Ectodermal cell (in vitro differentiated cells): ENCODE data around the gene CCR5AS.

Experiments used
- H3K27ac ChIP-seq: 2 replicates; pipeline ENCODE4 v1.7.0; 2013; ENCODE audit warnings: mild to moderate bottlenecking, low read depth, low read length; ENCODE audit not compliant: insufficient read depth, poor library complexity, severe bottlenecking
- H3K27me3 ChIP-seq: 2 replicates; pipeline ENCODE4 v1.7.0; 2013; ENCODE audit warnings: mild to moderate bottlenecking, low read length; ENCODE audit not compliant: insufficient read depth, control insufficient read depth, poor library complexity, severe bottlenecking
- H3K36me3 ChIP-seq: one replicate; pipeline ENCODE4 v1.7.0; 2013; ENCODE audit warnings: low read length; ENCODE audit not compliant: control insufficient read depth, insufficient read depth
- H3K4me1 ChIP-seq: one replicate; pipeline ENCODE4 v1.7.0; 2013; ENCODE audit warnings: low read length; ENCODE audit not compliant: control insufficient read depth, insufficient read depth
- H3K4me3 ChIP-seq: 2 replicates; pipeline ENCODE4 v1.7.0; 2013; ENCODE audit warnings: low read depth, low read length, control low read depth; ENCODE audit not compliant: insufficient read depth
- H3K9me3 ChIP-seq: 2 replicates; pipeline ENCODE4 v1.7.0; 2013; ENCODE audit warnings: mild to moderate bottlenecking, low read length, moderate library complexity; ENCODE audit not compliant: control insufficient read depth
- WGBS, 2 experiments: methylation state at CpG; one replicate each; pipeline ENCODE4 v1.1.7; 2013; ENCODE audit warnings: missing lambda C conversion rate in 2 of 2; 5-methylcytosine and 5-hydroxymethylcytosine counted together

The CCR5AS gene

GRCh38 chr3:46380471-46381221 is 26.2 kb downstream of the CCR5AS start:
- Histone ChIP-seq H3K9me3 (no peaks in the 10 kb centered on the region), H3K36me3 (no peaks in the 10 kb centered on the region), H3K27ac (no peak overlapping the region), H3K4me3 (no peak overlapping the region), H3K4me1 (no peaks in the 10 kb centered on the region), H3K27me3 (no peaks in the 10 kb centered on the region)
- WGBS, 2 experiments: 78 to 79% methylated on average over 8 of the region's 8 CpGs

GRCh38 chr3:46378426-46378942 is 28.4 kb downstream of the CCR5AS start:
- H3K9me3 ChIP-seq: no peaks in the 10 kb centered on the region
- WGBS, 2 experiments: 59 to 60% methylated on average over 8 of the region's 8 CpGs
- H3K27ac ChIP-seq: no peak overlapping the region
- H3K4me3 ChIP-seq: no peak overlapping the region
- H3K4me1 ChIP-seq: no peaks in the 10 kb centered on the region
- no peaks in the 10 kb centered on the region for H3K36me3 ChIP-seq
- H3K27me3 ChIP-seq: no peaks in the 10 kb centered on the region

GRCh38 chr3:46375814-46376213 is 31.1 kb downstream of the CCR5AS start:
- no peaks in the 10 kb centered on the region for H3K4me1 ChIP-seq
- H3K4me3 ChIP-seq: no peak overlapping the region
- WGBS, 2 experiments: 24 to 31% methylated on average over 2 of the region's 2 CpGs
- H3K9me3 ChIP-seq: no peaks in the 10 kb centered on the region
- no peaks in the 10 kb centered on the region for H3K27me3 ChIP-seq
- no peaks in the 10 kb centered on the region for H3K36me3 ChIP-seq
- H3K27ac ChIP-seq: no peak overlapping the region

GRCh38 chr3:46375218-46375617 is 31.6 kb downstream of the CCR5AS start:
- Histone ChIP-seq H3K27me3 (no peaks in the 10 kb centered on the region), H3K9me3 (no peaks in the 10 kb centered on the region), H3K36me3 (no peaks in the 10 kb centered on the region), H3K4me1 (no peaks in the 10 kb centered on the region), H3K27ac (no peak overlapping the region), H3K4me3 (no peak overlapping the region)
- WGBS, 2 experiments: 87 to 92% methylated on average over 2 of the region's 2 CpGs

GRCh38 chr3:46374755-46375154 is 32.1 kb downstream of the CCR5AS start:
- H3K27ac ChIP-seq: no peak overlapping the region
- no peaks in the 10 kb centered on the region for H3K27me3 ChIP-seq
- WGBS, 2 experiments: 88 to 96% methylated on average over 3 of the region's 3 CpGs
- H3K9me3 ChIP-seq: no peaks in the 10 kb centered on the region
- no peaks in the 10 kb centered on the region for H3K36me3 ChIP-seq
- no peaks in the 10 kb centered on the region for H3K4me1 ChIP-seq
- H3K4me3 ChIP-seq: no peak overlapping the region

- Histone ChIP-seq H3K36me3 (no peaks in the 10 kb centered on the region), H3K27me3 (no peaks in the 10 kb centered on the region), H3K27ac (no peak overlapping the region), H3K4me3 (no peak overlapping the region), H3K9me3 (no peaks in the 10 kb centered on the region), H3K4me1 (no peaks in the 10 kb centered on the region)
- WGBS, 2 experiments: 93% methylated on average over 7 to 9 of the region's 9 CpGs
Observed at GRCh38 chr3:46372492-46373359, 34.1 kb downstream of the CCR5AS start.

- Histone ChIP-seq H3K4me1 (no peaks in the 10 kb centered on the region), H3K27me3 (no peaks in the 10 kb centered on the region), H3K36me3 (no peaks in the 10 kb centered on the region), H3K4me3 (no peak overlapping the region), H3K9me3 (no peaks in the 10 kb centered on the region), H3K27ac (no peak overlapping the region)
- WGBS, 2 experiments: 82 to 84% methylated on average over 9 of the region's 10 CpGs
Observed at GRCh38 chr3:46371519-46372340, 35.1 kb downstream of the CCR5AS start.

- H3K9me3 ChIP-seq: no peaks in the 10 kb centered on the region
- 88 to 98% methylated on average over 3 of the region's 5 CpGs for WGBS, 2 experiments
- H3K27me3 ChIP-seq: no peaks in the 10 kb centered on the region
- H3K36me3 ChIP-seq: no peaks in the 10 kb centered on the region
- no peaks in the 10 kb centered on the region for H3K4me1 ChIP-seq
- H3K4me3 ChIP-seq: no peak within 1 kb of the TSS
- H3K27ac ChIP-seq: no peak within 1 kb of the TSS
Observed at GRCh38 chr3:46370839-46371518, 35.9 kb downstream of the CCR5AS start, which contains the start of gene CCR5. Gene CCR5, plus strand, starts transcription at chr3:46370946. Its CDS starts 1,957 bp downstream, at chr3:46372903.

- Histone ChIP-seq H3K9me3 (no peaks in the 10 kb centered on the region), H3K27me3 (no peaks in the 10 kb centered on the region), H3K27ac (no peak overlapping the region), H3K36me3 (no peaks in the 10 kb centered on the region), H3K4me3 (no peak overlapping the region), H3K4me1 (no peaks in the 10 kb centered on the region)
- 88 to 92% methylated on average over 5 to 6 of the region's 6 CpGs for WGBS, 2 experiments
Observed at GRCh38 chr3:46369675-46370132, 37.2 kb downstream of the CCR5AS start.
